Limb (tissue), 2 donors: ENCODE measurements around the gene CERS6.
"Not testable (repeated sequence)": the region's sequence is repeated elsewhere in the genome, so short reads cannot be mapped to it uniquely, and the experiment has no call there.

Experiments
- DNase-seq, 2 donors: peaks; one replicate each; pipeline ENCODE4 v3.0.0-alpha.2; 2016; ENCODE audit errors: extremely low spot score in 2 of 2

CERS6 gene

DNA sequence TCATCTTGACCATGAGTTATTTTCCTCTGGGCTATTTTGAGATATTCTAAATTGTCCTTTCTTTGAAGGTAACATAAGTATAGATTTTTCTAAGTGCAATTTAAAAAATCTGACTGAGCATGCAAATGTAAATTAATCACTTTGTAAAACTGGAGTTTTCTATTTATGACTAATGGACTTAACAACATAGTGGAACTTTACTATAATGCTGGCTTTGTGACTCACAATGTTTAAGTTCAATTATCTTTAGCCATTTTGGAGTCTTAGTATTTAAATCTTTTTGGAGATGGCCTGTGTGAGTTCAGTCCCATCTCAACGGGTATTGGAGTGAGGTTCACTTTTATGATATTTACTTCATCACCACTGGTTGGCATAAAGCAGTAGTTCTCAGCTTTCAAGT is 311.2 kb downstream of the CERS6 start:
- DNase-seq = no peak

GRCh38 chr2:168768357-168768756 is 312.3 kb downstream of the CERS6 start:
- not testable (repeated sequence) for DNase-seq

DNA sequence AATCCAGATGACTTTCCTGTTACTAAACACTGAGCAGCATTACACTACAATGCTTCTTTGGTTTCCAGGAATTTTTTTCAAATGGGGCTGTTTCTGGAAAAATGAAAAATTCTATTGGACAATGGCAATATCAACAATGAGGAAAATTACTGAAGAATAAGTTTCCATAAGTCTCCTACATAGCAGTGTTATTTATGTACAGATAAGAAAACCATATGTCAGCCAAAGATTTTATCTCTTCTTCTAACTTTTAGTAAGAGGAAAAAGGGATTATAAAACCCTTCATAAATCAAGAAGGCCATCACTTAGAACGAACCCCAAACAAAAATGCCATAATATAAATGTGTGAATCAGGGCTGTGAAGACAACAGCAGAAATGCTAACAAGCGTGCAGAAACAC is 314.7 kb downstream of the CERS6 start:
- DNase-seq = no peak

DNA sequence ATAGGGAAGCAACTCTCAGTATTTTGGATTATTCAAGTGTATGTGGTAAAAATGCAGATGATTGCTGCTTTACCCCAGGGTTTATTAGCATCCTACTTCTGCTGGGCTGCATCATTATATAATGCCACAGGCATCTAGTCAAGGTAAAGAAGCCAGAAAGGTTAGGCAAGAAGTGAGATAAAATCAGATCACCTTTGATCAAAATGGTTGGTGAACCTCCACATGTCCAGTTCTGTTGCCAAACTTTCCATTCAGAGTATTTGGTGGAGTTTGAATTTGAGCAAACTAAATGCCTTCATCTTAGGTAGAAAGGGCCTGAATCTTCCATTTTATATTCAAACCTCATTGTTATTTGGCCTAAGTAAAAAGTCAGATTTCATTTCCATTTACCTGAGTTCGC is 316.6 kb downstream of the CERS6 start:
- DNase-seq = no peak

GRCh38 chr2:168773128-168773527 is 317.1 kb downstream of the CERS6 start:
- DNase-seq = no peak

GRCh38 chr2:168773719-168774521 is 317.8 kb downstream of the CERS6 start:
- peak in 1 of 2 donors; percentile 41 for DNase-seq

GRCh38 chr2:168775837-168776236 is 319.8 kb downstream of the CERS6 start:
- DNase-seq = no peak

DNA sequence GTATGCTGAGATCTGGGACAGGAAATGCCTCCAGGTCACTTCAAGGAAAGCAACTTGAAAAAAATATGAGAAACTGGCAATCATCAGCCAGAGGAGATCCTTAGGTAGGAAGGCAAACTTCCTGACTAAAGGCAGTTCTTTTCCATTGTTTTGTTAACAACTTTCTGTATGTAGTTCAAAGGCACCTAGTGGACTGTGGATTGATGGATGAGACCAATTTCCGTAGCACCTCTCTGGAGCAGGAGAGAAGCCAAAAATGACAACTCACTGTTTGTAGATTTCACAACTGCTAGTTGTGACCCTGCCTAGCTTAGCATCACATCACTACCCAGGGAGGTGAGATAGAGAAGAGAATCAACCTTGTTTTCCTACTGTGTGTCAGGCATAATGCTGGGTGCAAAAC is 324.6 kb downstream of the CERS6 start:
- DNase-seq = no peak

DNA sequence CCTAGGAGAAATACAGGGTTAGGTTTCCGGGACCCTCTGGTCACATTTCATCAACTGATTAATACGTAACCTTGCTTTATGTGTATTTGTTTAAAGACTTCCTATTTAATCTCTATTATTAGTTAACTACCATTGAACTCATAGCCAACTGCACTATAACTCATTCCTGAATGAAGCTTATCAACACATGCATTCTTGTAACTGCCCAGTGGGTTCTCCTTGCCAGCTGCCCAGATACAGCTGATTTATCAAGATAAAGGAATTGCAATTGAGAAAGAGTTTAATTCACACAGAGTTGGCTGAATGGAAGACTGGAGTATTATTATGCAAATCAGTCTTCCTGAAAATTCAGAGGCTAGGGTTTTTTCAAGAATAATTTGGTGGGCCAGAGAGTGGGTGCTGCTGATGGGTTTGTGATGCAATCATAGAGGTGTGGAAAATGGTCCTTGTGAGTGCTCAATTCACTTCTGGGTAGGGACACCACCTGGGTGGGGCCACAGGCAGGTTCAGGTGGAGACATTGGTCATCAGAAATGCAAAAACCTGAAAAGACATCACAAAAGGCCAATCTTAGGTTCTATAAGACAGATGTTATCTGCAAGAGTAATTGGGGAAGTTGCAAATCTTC is 325.2 kb downstream of the CERS6 start:
- DNase-seq = no peak

DNA sequence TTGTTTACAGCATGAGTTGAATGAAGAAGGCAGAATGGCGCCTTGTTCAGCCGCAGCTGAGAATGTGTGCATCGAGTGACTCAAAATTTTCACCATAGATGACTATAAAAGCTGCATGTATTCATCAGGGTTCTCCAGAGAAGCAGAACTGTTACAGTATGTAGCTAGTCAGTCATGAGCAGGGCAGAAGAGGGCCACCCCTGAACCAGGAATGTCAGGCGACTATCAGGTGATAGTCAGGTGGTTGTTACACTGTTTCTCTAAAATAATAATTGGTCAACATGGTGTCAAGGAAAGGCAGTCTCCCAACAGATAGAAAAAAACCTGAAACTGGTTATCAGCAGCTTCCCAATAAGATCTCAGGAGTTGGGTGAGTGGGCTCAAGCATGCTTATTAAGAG is 326.2 kb downstream of the CERS6 start:
- DNase-seq = no peak

GRCh38 chr2:168784993-168785392 is 328.9 kb downstream of the CERS6 start:
- no peak for DNase-seq

DNA sequence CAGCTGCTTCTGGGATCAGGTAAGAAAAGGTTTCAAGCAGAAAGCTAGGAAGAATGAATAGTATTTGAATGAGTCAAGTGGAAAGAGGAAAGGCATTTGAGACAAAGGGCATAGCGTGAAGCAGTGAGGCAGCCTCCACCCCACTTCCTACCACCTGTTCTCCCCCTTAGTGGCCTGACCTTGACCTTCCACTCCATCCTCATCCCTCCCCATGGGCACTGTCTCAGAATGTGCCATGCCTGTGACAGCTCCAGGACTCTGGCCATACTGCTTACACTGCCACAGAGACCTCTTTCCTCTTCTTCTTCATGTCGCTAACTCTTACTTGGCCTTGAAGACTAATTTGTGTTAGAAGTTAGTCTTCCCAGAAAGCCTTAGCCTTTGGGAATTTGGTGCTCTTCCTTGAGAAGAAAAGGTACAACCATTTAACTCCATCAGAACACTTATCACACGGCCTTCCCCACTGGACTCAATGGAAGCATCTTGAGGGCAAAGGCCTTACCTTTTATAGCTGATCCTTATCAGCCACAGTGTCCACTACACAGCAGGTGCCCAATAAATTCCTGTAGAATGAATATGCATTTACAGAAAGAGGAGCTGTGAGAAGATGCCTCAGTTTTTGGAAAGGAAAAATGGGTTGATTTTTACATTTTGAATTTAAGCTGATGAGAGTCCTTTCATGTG is 331.2 kb downstream of the CERS6 start:
- no peak for DNase-seq

DNA sequence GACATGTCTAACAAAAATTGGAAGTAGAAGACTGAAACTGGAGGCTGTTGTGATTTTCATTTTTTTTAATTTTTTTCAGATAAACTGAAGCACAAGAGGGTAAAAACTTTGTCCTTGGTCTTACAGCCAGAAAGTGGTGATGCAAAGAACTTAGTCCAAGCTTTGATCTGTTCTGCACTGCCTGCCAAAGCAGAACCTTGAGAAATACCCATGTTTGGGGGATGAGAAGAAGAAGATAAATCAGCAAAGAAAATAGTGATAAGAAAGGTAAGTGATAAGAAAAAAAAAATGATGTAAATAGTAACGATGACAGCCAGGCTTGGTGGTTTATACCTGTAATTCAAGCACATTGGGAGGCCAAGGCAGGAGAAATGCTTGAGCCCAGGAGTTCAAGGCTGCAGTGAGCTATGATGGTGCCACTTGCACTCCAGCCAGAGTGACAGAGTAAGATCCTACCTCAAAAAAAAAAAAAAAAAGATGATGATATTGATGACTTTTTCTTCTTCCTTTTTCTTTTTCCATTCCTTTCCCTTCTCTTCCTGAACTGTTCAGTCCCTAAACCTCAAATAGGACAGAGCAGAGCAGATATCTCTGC is 331.8 kb downstream of the CERS6 start:
- no peak for DNase-seq

DNA sequence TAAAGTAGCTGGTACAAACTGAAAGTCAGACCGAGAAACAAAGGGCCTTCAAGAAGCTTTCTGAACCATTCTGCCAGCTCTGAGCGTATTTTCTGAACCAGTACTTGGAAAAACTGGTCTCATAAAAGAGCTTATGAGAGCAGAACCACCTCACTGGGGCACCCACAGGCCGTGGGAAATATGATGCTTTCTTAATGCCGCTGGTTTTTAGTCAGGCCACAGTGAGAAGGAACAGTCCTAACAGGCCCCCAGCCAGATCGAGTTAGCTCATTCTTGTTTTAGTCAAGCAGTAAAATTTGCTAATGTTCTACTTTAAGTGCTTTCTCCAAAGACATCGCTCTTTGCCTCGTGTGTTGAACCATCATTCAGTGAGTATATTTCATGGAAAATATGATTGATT is 333.7 kb downstream of the CERS6 start:
- no peak for DNase-seq

DNA sequence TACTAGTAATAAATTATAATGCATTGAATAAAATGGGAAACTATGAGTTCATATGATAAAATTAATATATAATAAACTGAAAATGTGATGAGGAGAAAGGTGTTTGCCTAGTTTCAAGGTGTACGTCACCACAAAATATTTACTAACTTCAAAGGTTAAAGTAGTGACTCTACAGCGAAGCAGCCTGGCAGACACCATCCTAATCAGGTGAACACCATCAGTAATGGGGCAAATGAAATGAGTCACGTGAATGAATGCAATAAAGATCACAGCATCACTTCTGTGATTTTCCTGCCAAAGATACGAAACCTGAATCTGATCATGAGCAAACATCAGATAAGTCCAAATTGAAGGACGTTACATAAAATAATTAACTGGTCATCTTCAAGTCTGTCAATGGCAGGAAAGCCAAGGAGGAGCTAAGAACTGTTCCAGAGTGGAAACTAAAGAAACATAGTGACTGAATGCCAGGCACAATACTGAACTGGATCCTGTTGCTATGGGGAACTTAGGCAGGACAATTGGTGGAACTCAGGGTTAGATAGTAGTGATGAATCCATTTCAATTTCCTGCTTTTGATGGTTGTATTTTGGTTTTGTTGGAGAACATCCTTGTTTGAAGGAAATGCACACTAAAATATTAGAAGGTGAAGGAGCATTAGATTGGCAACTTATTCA is 334.3 kb downstream of the CERS6 start:
- no peak for DNase-seq

DNA sequence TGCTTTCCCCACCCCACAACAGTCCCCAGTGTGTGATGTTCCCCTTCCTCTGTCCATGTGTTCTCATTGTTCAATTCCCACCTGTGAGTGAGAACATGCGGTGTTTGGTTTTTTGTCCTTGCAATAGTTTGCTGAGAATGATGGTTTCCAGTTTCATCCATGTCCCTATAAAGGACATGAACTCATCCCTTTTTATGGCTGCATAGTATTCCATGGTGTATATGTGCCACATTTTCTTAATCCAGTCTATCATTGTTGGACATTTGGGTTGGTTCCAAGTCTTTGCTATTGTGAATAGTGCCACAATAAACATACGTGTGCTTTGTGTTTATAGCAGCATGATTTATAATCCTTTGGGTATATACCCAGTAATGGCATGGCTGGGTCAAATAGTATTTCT is 335.1 kb downstream of the CERS6 start:
- DNase-seq = not testable (repeated sequence)

DNA sequence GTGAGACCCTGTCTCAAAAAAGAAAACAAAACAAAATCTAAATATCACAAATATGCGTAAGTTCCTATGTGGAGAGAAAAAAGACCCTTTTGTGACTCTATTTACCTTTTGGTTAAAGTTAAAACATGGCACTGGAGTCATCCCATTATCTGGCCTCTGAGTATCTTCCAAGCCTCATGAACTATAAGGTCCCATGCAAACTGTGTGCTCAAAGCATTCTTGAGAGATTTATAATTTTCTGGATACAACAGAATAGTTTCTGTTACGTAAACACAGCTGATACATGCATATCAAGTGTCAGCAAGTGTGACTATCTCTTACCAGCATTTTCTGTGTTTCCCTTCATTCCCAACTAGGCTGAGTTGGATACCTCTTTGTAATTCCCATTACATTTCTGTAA is 337.5 kb downstream of the CERS6 start:
- DNase-seq = no peak

GRCh38 chr2:168794968-168795367 is 338.9 kb downstream of the CERS6 start:
- DNase-seq = no peak

DNA sequence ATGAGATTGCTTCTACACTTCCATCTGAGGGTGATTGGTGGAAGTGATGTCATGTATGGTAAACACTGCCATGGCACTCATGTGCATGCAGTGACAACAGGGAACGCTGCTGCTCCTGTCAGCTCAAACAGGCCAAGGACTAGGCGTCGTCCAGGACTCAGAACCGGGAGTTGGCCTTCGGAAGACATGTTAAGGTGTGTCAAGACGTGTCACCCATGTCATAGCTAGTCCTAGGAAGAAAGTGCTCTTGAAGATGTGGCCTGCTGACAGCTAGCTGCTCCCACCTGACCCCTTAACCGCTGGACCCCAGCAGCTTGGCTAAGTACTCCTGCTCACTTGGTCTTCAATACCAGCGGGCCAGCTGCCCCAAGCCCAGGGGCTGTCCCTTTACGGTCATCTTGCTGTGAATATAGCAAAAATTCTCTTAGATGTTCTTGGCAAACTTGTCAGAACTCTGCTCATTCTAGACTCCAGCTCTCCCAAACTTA is 340.1 kb downstream of the CERS6 start:
- no peak for DNase-seq

DNA sequence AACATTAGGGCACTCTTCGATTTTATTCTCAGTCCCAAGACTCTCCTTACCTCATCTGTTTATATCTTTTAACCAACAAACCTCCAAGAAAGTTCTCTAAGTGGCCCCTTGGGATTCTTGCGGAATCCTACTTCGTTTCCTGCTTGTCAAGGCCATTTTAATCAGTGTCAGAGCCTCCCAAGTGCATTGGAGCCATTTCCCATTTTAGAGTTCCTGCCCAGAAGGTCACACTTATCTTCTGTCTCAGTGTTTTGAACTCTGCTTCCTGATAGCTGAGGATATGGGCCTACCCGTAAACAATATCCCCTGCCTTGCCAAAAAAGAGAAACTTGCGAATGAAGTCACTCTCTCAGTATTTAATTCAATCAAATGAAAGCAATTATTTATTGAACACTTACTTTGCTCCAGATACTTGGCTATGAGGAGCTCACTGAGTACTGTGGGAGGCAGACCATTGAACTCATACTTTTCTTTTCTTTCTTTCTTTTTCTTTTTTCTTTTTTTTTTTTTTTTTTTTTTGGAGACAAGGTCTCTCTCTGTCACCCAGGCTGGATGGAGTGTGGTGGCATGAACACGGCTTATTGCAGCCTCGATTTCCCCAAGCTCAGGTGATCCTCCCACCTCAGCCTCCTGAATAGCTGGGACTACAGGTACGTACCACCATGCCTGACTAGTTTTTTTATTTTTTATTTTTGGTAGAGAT is 340.7 kb downstream of the CERS6 start:
- DNase-seq = no peak

DNA sequence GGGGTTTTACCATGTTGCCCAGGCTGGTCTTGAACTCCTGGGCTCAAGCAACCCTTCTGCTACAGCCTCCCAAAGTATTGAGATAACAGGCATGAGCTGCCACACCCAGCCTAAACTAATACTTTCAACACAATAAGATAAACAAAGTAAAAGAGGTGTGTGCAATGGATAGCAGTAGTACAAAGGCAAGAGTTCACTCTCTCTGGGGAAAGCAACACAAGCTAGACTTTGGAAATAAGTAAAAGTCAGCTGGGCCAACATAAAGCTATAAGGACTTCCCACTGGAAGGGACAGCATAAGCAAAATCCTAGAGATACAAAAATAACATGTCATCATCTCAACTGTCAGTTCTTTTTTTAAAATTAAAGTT is 341.2 kb downstream of the CERS6 start:
- no peak for DNase-seq
